Osteoblast (primary cell): ENCODE measurements around the gene WIZ. TPM values are rescaled to one million over a fixed set of nuclear protein-coding genes. Genes with fewer than 3 reads are reported as not detected.
"Not testable (repeated sequence)": the region's sequence is repeated elsewhere in the genome, so short reads cannot be mapped to it uniquely, and the experiment has no call there.

ENCODE experiments used
- DNase-seq: peaks from one replicate; pipeline ENCODE4 v3.0.0; 2011; ENCODE audit warnings: low spot score, mixed read lengths; ENCODE audit not compliant: insufficient read length; ENCODE audit errors: missing footprints
- H2AFZ ChIP-seq: 2 replicates; pipeline ENCODE4 v1.6.0; 2011; ENCODE audit warnings: mild to moderate bottlenecking, low read length
- H3K27ac ChIP-seq: 2 replicates; pipeline ENCODE4 v1.5.1; 2011; ENCODE audit warnings: mild to moderate bottlenecking, low read depth, low read length, moderate library complexity
- H3K27me3 ChIP-seq: 2 replicates; pipeline ENCODE4 v1.6.0; 2012; ENCODE audit warnings: mild to moderate bottlenecking, control low read depth, inconsistent platforms, low read length, moderate library complexity; ENCODE audit not compliant: insufficient read depth
- H3K36me3 ChIP-seq: 2 replicates; pipeline ENCODE4 v1.5.1; 2011; ENCODE audit warnings: mild to moderate bottlenecking, low read length, control low read depth, moderate library complexity; ENCODE audit not compliant: insufficient read depth
- H3K4me1 ChIP-seq: 2 replicates; pipeline ENCODE4 v1.5.1; 2011; ENCODE audit warnings: mild to moderate bottlenecking, low read length, control low read depth, moderate library complexity; ENCODE audit not compliant: insufficient read depth
- H3K4me2 ChIP-seq: 2 replicates; pipeline ENCODE4 v1.6.0; 2011; ENCODE audit warnings: mild to moderate bottlenecking, low read length; ENCODE audit not compliant: insufficient read depth
- H3K4me3 ChIP-seq: fragments of 200-600 bp; sonication (generic); 3 replicates; pipeline ENCODE4 v1.5.1; 2012; ENCODE audit warnings: mild to moderate bottlenecking, low read length, inconsistent platforms; ENCODE audit not compliant: insufficient read depth
- H3K79me2 ChIP-seq: 2 replicates; pipeline ENCODE4 v1.6.0; 2012; ENCODE audit warnings: mild to moderate bottlenecking, low read length, control low read depth, inconsistent platforms; ENCODE audit not compliant: insufficient read depth
- H3K9me3 ChIP-seq: 2 replicates; pipeline ENCODE4 v1.5.1; 2011; ENCODE audit warnings: low read depth, low read length, control low read depth
- H4K20me1 ChIP-seq: 2 replicates; pipeline ENCODE4 v1.6.0; 2012; ENCODE audit warnings: mild to moderate bottlenecking, low read length, control low read depth; ENCODE audit not compliant: insufficient read depth
- total RNA-seq: library from RNA; depleted of rRNA; stranded (reverse); fragments of >200 nt; gene quantifications from 2 replicates; pipeline ENCODE4 v1.2.3, GENCODE V29; 2012
- TF ChIP-seq, protein P1 (sequence below): IDR thresholded peaks from 2 replicates; pipeline ENCODE4 v1.5.1; 2011; ENCODE audit warnings: mild to moderate bottlenecking, low read depth, low read length, moderate library complexity; ENCODE audit errors: extremely low read depth

WIZ gene
- total RNA-seq, 1 donor = 9.8 TPM

DNA sequence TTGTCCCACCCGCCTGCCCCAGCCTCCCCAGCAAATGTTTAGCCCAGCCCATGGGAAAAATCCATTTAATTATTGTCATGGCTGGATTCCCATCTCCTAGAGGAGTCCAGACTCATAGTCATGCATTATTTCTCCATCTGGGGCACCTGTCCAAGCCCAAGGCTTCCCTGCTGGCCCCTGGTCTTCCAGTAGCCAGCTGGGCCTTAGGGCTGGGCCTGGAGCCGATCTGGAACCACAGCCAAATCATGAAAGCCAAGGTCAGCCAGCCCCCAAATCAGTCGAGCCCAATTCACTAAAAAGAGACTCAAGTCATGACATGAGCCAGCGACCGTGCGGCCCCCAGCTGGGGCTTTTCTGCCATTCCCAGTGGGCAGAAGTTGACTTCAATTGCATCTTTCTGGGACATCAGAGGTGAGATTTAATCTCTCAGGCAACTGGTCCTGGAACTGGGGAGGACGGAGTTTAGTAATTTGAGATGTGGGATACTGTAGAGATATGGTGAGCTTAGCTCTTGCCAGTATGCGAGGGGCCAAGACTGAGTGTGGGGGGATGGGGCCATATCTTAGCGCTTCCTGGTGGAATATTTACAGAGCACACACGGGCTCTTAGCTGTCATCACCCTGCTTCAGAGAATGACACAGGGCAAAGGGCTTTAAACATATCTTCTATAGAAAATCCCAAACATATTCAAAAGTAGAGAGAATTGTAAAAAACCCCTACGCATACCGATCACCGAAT, 38.9 kb upstream of the WIZ start:
- Histone ChIP-seq H3K4me1 (no peaks in the 10 kb centered on the region), H3K79me2 (no peaks in the 10 kb centered on the region)

DNA sequence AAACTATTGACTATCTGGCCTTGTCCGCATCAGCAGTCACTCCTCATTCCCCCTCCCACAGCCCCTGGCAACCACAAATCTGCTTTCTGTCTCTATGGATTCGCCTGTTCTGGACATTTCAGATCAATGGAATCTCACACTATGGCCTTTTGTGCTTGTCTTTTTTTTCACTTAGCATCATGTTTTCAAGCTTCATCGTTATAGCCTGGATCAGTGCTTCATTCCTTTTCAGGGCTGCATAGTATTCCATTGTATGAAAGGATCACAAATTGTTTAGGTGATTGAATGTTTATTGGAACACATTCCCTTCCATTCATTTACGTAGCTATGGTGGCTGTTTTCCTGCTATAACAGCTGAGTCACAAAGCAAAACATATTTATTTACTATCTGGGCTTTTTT, 37.3 kb upstream of the WIZ start:
- Histone ChIP-seq H3K27me3 (no peaks in the 10 kb centered on the region), H3K36me3 (no peaks in the 10 kb centered on the region), H3K4me3 (no peak overlapping the region), H3K27ac (no peak overlapping the region), H3K4me1 (no peaks in the 10 kb centered on the region), H3K9me3 (no peaks in the 10 kb centered on the region), H3K79me2 (no peaks in the 10 kb centered on the region), H4K20me1 (no peaks in the 10 kb centered on the region), H3K4me2 (no peak overlapping the region), H2AFZ (no peak overlapping the region)
- TF ChIP-seq, protein P1, sequence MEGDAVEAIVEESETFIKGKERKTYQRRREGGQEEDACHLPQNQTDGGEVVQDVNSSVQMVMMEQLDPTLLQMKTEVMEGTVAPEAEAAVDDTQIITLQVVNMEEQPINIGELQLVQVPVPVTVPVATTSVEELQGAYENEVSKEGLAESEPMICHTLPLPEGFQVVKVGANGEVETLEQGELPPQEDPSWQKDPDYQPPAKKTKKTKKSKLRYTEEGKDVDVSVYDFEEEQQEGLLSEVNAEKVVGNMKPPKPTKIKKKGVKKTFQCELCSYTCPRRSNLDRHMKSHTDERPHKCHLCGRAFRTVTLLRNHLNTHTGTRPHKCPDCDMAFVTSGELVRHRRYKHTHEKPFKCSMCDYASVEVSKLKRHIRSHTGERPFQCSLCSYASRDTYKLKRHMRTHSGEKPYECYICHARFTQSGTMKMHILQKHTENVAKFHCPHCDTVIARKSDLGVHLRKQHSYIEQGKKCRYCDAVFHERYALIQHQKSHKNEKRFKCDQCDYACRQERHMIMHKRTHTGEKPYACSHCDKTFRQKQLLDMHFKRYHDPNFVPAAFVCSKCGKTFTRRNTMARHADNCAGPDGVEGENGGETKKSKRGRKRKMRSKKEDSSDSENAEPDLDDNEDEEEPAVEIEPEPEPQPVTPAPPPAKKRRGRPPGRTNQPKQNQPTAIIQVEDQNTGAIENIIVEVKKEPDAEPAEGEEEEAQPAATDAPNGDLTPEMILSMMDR = no peak
- DNase-seq = no peak

More for the DNA sequence above, 38.9 kb upstream of the WIZ start:
- no peak overlapping the region for H3K27ac ChIP-seq
- TF ChIP-seq, protein P1 = no peak
- H4K20me1 ChIP-seq = no peaks in the 10 kb centered on the region
- H3K27me3 ChIP-seq = no peaks in the 10 kb centered on the region
- no peak overlapping the region for H3K4me3 ChIP-seq
- no peaks in the 10 kb centered on the region for H3K36me3 ChIP-seq
- DNase-seq = no peak
- H3K4me2 ChIP-seq = no peak overlapping the region
- no peaks in the 10 kb centered on the region for H3K9me3 ChIP-seq
- H2AFZ ChIP-seq = no peak overlapping the region

GRCh38 chr19:15485768-15486167, 36.0 kb upstream of the WIZ start:
- not testable (repeated sequence) for H3K4me2 ChIP-seq, H4K20me1 ChIP-seq, H3K79me2 ChIP-seq, H2AFZ ChIP-seq, H3K27ac ChIP-seq, H3K9me3 ChIP-seq, H3K36me3 ChIP-seq, H3K27me3 ChIP-seq, DNase-seq, H3K4me1 ChIP-seq, H3K4me3 ChIP-seq

DNA sequence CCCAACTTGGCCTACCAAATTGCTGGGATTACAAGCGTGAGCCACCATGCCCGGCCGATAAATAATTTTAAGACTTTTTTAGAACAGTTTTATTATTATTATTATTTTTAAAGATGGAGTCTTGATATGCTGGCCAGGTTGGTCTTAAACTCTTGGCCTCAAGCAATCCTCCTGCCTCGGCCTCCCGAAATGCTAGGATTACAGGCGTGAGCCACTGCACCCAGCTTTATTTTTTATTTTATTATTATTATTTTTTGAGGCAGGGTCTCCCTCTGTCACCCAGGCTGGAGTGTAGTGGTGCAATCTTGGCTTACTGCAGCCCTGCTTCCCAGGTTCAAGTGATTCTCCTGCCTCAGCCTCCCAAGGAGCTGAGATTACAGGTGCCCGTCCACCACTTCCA, 31.2 kb upstream of the WIZ start:
- not testable (repeated sequence) for H3K4me2 ChIP-seq, H3K9me3 ChIP-seq, H3K4me3 ChIP-seq, H3K27me3 ChIP-seq, DNase-seq, H2AFZ ChIP-seq, H3K36me3 ChIP-seq, H4K20me1 ChIP-seq, H3K27ac ChIP-seq, H3K4me1 ChIP-seq, H3K79me2 ChIP-seq
